SK-N-SH treated with all-trans-retinoic acid at 6 μM for 48 hours (cell line): ENCODE results near the gene TPGS1.

Experiments used
- ARNTL ChIP-seq: fragments of 450-650 bp; formaldehyde crosslinking; IDR thresholded peaks from 2 replicates; pipeline ENCODE4 v1.5.0; 2020; ENCODE audit warnings: low read depth, mild to moderate bottlenecking, moderate library complexity, borderline replicate concordance
- CREB5 ChIP-seq: fragments of 250-450 bp; sonication (Bioruptor Pico); IDR thresholded peaks from 2 replicates; pipeline ENCODE4 v1.5.1; 2020; ENCODE audit warnings: low read depth, mild to moderate bottlenecking, moderate library complexity
- ISL1 ChIP-seq: fragments of 250-450 bp; sonication (Bioruptor Pico); IDR thresholded peaks from 2 replicates; pipeline ENCODE4 v2.1.2; 2022; ENCODE audit warnings: mild to moderate bottlenecking, moderate library complexity
- OSR1 ChIP-seq: fragments of 250-450 bp; sonication (Bioruptor Pico); IDR thresholded peaks from 2 replicates; pipeline ENCODE4 v1.8.0; 2022; ENCODE audit warnings: moderate library complexity, mild to moderate bottlenecking, inconsistent platforms
- RARB ChIP-seq: fragments of 250-450 bp; sonication (Bioruptor Pico); IDR thresholded peaks from 2 replicates; pipeline ENCODE4 v1.8.0; 2021; ENCODE audit warnings: mild to moderate bottlenecking, moderate library complexity
- SNAI2 ChIP-seq: fragments of 250-450 bp; sonication (Bioruptor Pico); IDR thresholded peaks from 2 replicates; pipeline ENCODE4 v1.5.0; 2020; ENCODE audit warnings: mild to moderate bottlenecking, moderate library complexity
- TCF4 ChIP-seq: fragments of 250-450 bp; sonication (Bioruptor Pico); IDR thresholded peaks from 2 replicates; pipeline ENCODE4 v1.8.0; 2021; ENCODE audit warnings: mild to moderate bottlenecking, moderate library complexity, borderline replicate concordance
- TSHZ2 ChIP-seq: fragments of 250-450 bp; sonication (Bioruptor Pico); IDR thresholded peaks from 2 replicates; pipeline ENCODE4 v1.5.0; 2020; ENCODE audit warnings: mild to moderate bottlenecking, moderate library complexity
- ZFP3 ChIP-seq: fragments of 250-450 bp; sonication (Bioruptor Pico); IDR thresholded peaks from 2 replicates; pipeline ENCODE4 v1.5.0; 2020; ENCODE audit warnings: mild to moderate bottlenecking, moderate library complexity
- ZFP30 ChIP-seq: fragments of 450-650 bp; formaldehyde crosslinking; IDR thresholded peaks from 2 replicates; pipeline ENCODE4 v1.5.0; 2022; ENCODE audit warnings: mild to moderate bottlenecking, moderate library complexity
- ZNF565 ChIP-seq: fragments of 450-650 bp; formaldehyde crosslinking; conservative IDR thresholded peaks from 2 replicates; pipeline ENCODE4 v1.5.0; 2020; ENCODE audit warnings: low read depth, mild to moderate bottlenecking, moderate library complexity
- ZNF8 ChIP-seq: fragments of 450-650 bp; formaldehyde crosslinking; IDR thresholded peaks from 2 replicates; pipeline ENCODE4 v1.5.0; 2020; ENCODE audit warnings: mild to moderate bottlenecking, moderate library complexity

GRCh38 chr19:483332-484072 is 23.8 kb upstream of the TPGS1 start:
- TF ChIP-seq ZFP3 (CRISPR knock-in tag) (no peak), ZFP30 (CRISPR knock-in tag) (no peak), OSR1 (CRISPR knock-in tag) (no peak), TCF4 (no peak), ISL1 (CRISPR knock-in tag) (no peak), RARB (no peak), ARNTL (no peak), ZNF565 (CRISPR knock-in tag) (no peak), ZNF8 (no peak), CREB5 (no peak), TSHZ2 (CRISPR knock-in tag) (no peak), SNAI2 (CRISPR knock-in tag) (no peak)
